Iris pigment epithelial cell (primary cell): Measurements from ENCODE around the gene NXN.
A peak's percentile ranks its signal among the peaks of the same experiment; 100 is the strongest.
"Not testable (repeated sequence)": the region's sequence is repeated elsewhere in the genome, so short reads cannot be mapped to it uniquely, and the experiment has no call there.

ENCODE experiments used
- DNase-seq: peaks from one replicate; pipeline ENCODE4 v3.0.0-alpha.2; 2011; ENCODE audit warnings: low read depth

NXN gene

GRCh38 chr17:953767-954166 is 25.8 kb downstream of the NXN start:
- no peak for DNase-seq

GRCh38 chr17:952592-952991 is 27.0 kb downstream of the NXN start:
- not testable (repeated sequence) for DNase-seq

GRCh38 chr17:951325-952132 is 28.0 kb downstream of the NXN start:
- DNase-seq = peak; percentile 86

GRCh38 chr17:949623-950303 is 29.8 kb downstream of the NXN start:
- DNase-seq = no peak

DNA sequence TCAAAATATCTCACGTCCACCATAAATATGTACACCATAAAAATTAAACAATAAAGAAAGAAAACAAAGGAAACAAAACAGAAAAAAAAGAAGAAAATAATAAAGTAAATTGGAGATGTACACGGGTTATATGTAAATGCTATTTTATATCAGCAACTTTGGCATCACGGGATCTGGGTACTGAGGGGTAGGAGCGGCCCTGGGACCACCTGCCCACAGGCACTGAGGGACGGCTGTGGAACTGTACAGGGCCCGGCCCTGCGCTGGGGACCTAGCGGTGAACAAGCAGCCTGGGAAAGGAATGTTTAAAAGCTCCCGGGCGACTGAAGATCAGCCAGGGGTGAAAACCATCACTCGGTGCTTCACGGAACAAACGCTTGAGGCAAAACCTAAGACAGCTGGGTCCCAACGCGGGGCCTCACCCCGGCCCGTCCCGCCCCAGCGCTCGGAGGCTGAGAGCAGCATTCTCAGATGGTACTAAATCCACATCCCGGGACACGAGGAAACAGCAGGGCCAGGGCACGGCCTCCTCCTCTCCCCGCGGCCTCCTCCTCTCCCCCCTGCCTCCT is 31.2 kb downstream of the NXN start:
- peak; percentile 56 for DNase-seq

- no peak for DNase-seq
These were observed 32.9 kb downstream of the NXN start for GRCh38 chr17:946510-947236.

DNA sequence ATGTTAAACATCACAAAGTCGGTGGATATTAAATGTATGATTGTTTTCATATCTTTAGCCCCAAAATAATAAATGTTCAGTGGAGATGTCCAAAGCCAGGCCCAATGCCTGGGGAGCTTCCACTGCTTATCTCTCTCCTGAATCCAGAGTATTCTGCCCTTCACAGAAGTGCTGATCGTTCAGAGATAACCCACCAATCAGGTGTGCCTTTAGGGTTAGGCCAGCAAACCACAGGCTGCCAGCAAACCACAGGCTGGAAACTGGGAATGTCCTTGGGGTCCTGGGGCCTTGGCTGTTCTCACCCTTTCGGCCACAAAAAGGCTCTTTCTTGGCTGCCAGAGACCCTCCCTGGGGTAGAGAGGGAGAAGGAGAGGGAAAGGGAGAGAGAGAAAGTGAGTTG is 33.9 kb downstream of the NXN start:
- no peak for DNase-seq

DNA sequence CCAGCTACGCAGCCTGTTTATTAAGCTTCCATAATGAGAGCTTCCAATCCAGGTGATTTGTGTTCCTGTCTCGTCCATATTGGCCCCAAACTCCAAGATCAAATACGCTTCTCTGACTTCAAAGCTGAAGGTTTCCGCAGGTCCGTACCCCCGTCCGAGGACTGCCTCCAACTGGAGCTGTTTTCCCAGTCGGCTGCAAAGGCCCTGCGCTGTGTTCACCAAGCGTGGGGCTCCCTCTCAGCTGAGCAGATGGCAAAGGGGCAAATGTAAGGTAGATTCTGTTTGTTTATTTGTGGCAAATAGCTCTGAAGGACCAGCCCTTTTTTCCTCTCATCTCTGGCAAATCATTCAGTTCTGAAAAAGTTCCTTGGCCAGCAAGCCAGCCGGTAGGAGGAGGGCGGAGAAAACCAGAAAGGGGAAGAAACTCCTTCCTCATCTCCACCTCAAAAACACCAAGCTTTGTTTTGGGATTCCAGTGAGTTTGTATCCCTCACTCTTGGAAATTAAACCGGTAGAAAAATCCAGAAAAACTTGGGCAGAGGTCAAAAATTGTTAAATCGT is 35.2 kb downstream of the NXN start:
- DNase-seq = no peak

GRCh38 chr17:935485-935884 is 44.1 kb downstream of the NXN start:
- no peak for DNase-seq

DNA sequence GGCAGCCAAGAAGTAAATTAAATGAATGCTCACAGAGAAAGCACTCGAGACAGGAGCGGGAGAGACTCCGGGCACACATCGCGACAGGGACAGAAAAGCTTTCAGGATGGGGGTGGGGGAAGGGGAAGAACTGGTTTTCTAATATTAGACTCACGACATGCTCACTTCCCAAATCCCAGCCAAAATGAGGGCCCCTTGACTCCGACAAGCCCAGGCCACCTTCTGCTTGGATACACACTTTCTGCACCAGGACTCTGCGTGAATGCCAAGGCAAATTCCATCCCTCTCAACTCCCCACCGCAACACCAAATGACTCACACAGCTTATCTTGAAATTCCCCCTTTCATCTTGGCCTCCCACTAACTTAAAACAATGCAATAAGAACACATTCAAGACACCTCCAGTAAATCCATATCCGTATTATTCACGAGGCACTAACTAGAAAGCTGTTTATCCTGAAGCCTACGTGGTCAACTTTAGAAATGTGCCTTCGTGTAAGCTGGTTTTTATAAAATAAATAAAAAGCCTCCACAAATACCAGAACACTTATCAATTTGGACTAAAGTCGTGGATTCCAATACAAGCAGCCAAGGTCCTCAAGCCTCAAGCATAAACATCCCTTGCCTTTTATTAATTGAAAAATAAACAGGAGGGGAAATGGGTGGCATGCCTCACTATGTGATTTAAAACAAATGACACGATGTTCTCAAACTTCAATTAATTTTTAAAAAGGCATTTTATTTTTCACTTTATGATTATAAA is 46.1 kb downstream of the NXN start:
- peak; percentile 98 for DNase-seq

DNA sequence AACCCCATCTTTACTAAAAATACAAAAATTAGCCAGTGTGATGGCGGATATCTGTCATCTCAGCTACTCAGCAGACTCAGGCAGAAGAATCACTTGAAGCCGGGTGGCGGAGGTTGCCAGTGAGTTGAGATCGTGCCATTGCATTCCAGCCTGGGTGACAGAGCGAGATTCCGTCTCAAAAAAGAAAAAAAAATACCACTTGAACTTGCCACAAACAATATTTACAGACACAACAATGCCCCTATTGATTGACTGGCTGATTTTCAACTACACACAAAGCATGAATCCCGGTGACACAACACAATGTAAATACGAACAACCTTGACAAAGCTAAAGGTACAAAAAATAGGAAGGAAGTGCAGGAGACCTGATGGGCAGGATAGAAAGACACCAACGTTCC is 49.3 kb downstream of the NXN start:
- no peak for DNase-seq

DNA sequence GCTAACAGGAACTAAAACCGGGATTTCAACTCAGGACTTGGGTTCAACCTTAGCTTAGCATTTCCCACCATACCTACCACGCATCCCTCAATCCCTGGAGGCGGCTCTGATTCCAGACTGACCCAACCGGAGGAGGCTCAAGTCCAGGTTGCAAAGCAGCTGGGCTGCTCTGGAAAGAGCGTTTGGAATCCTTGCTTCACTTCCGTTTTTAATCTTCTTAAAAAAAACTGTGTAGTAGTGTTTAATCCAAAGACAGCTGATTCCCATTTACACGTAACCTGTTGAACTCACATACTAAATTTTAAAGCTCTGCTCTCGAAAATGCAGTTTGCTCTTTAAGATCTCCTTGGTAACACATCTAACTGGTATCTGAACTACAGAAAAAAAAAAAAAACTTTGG is 50.0 kb downstream of the NXN start:
- DNase-seq = peak; percentile 36

- DNase-seq = peak; percentile 97
These were observed 51.7 kb downstream of the NXN start for GRCh38 chr17:927611-928461.

GRCh38 chr17:925817-926216 is 53.8 kb downstream of the NXN start:
- DNase-seq = no peak

GRCh38 chr17:924711-925475 is 54.7 kb downstream of the NXN start:
- DNase-seq = no peak

- not testable (repeated sequence) for DNase-seq
These were observed 55.3 kb downstream of the NXN start for GRCh38 chr17:924306-924705.

DNA sequence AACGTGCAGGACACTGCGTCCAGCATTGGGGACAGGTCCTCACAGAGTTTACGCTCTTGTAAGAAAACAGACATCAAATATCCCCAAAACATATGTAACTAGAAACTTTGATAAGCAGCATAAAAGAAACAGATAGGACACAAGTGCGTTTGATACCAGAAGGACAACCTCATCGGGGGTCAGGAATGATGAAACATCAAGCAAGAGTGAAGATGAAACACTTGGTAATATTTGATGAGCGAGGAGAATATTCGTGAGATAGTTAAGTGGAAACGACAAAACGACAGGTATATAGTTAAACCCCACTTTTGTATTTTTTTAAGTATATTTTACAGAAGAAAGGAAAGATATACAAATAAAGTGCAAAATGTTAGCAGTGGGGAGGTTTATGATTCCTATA is 55.9 kb downstream of the NXN start:
- DNase-seq = no peak

GRCh38 chr17:921161-921560 is 58.4 kb downstream of the NXN start:
- DNase-seq = peak; percentile 82

- DNase-seq = no peak
These were observed 59.4 kb downstream of the NXN start for GRCh38 chr17:920190-920589.
